Measurements from ENCODE around the gene HSD17B11. TPM values are rescaled to one million over a fixed set of nuclear protein-coding genes. Genes with fewer than 3 reads are reported as not detected.
"Not testable (repeated sequence)": the region's sequence is repeated elsewhere in the genome, so short reads cannot be mapped to it uniquely, and the experiment has no call there.

Gene HSD17B11
- total RNA-seq, 1 experiment from 2014 or later: 159 TPM

DNA sequence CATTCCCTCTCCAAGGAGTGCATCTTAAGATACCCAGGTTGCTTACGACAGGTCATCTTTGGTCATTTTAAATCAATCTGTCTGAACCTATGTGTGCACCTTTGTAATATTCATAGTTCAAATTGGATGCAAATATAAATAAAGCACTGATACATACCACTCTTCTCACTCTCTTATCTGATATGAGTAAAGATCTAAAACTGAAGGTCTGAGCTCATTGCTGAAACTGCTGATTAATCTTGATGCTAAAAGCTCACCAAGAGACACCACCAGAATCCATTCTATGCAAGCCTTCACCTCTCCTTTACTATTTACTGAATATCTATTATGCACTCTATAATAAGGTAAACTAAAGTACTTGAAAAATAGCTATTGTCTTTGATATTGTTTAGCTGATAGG is 84.9 kb downstream of the HSD17B11 start:
- DNase-seq (ENCODE audit: low spot score): no peak

DNA sequence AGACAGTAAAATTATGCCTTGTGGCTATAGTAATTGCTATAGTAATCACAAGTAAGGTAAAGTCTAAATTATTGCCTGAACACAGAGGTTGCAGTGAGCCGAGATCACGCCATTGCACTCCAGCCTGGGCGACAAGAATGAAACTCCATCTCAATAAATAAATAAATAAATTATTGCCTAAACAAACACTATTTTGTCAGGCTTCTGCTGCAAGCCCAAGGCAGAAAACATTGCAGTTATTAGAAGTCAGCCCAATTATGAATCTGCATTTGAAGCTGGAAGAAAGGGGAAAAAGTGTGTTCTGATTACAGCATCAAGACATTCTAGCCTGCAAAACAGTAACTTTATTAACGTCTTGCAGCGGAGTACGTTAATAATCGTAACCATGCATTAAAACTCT is 85.4 kb downstream of the HSD17B11 start:
- no peak for DNase-seq (ENCODE audit: low spot score)

DNA sequence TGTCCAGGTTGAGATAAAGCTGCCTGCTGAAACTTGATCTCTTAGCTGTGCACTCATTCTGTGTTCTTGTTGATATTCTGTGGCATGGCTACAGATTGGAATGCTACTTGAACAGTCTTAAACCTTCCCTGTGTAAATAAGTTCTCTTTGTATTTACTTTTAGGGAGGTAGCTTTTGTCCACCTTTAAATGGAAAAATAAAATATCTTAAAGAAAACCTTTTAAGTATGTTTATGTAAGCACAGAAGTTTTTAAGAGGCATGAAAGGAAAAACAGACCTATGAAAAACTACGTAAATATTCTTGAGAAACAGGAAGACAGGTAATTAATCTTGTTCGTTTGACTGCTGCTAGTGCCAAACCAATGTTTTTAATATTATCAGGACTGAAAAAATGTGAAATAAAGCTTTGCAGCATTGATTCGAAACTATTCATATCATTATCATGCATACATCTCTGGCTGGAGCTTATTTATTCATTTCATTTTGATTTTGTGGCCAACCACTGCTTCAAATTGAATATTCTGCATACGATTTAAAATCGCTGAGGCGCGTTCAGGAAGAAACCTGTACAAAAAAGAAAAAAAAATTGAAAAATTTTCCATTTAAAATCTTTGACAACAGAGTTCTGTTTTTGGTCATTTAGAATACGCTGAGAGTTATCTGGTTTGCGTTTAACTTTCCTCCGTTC is 86.1 kb downstream of the HSD17B11 start:
- DNase-seq (ENCODE audit: low spot score): no peak

DNA sequence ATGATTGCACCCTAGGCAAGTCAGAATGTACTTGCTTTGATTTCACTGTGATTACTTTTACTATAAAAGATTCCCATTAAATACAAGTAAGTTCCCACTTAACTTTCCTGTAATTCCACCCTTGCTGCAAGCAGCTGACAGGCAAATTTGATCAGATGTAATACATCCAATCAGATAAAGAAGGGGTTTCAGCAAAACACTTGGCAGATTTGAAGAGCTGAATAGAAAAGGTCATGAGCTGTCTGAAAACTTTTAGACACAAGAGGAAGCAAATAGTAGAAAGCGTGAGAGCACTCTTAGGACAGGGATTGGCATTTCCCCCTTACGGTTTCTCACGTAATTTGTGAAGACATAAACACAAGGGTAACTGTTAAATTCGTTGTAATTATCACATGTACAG is 91.1 kb downstream of the HSD17B11 start:
- no peak for DNase-seq (ENCODE audit: low spot score)

DNA sequence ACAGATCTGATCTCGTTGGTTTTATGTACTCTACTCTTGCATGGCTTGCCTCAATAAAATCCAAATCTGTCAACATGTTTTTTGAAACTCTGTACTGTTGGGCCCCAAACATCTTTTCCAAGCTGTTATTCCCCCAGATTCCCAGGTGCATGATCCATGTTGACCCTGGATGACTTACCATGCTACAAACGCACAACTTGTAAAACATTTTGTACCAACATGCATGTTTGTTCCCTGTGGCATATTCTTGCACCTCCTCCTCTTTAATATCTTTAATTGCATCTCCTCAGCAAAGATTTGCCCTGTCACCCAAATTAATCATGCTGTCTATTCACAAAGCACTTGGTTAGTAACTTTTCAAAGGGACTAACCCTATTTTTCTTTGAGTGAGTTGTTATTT is 92.6 kb downstream of the HSD17B11 start:
- DNase-seq (ENCODE audit: low spot score): no peak

DNA sequence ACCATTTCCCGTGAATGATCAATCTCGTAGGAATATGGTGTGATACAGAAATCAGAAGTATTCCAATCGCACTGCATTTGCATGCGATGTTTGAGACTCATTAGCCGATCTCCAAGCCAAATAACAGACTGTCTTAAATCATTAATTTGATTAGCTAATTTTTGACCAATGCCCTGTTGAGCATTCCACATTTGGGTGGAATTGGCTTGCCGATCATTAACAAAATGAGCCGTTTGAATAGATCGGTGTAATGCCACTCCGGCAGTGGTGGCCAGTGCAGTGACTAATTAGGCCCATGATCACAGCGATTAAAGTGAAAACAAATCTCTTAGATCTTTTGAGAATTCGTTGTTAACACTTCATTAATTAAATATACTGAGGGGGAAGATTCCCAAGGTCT is 96.1 kb downstream of the HSD17B11 start:
- DNase-seq (ENCODE audit: low spot score): not testable (repeated sequence)

DNA sequence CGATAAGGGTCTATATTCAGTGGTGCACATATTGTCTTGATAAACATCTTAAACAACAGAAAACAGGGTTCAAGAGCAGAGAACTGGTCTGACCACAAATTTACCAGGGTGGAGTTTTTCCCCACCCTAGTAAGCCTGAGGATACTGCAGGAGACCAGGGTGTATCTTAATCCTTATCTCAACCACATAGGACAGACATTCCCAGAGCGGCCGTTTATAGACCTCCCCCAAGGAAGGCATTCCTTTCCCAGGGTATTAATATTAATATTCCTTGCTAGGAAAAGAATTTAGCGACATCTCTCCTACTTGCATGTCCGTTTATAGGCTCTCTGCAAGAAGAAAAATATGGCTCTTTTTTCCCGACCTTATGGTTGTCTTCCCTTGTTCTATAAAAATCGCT is 97.1 kb downstream of the HSD17B11 start:
- DNase-seq (ENCODE audit: low spot score): not testable (repeated sequence)

DNA sequence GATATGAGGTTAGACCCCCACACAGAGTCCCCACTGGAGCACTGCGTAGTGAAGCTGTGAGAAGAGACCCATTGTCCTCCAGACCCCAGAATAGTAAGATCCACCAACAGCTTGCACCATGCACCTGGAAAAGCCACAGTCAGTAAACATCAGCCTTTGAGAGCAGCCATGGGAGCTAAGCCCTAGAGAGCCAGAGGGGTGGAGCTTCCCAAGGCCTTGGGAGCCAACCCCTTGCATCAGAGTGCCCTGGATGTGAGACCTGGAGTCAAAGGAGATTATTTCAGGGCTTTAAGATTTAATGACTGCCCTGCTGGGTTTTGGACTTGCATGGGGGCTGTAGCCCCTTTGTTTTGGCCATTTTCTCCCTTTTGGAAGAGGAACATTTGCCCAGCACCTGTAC is 104.0 kb downstream of the HSD17B11 start:
- DNase-seq (ENCODE audit: low spot score): no peak

Other genes with a start within 250 kb of the HSD17B11 start
- gene KLHL8, start 170.6 kb downstream of the HSD17B11 start, total RNA-seq (2014; rRNA removed; shearing (Covaris generic)): 7.3 and 8.5 TPM in 2 replicates
- gene HSD17B13, start 68.3 kb downstream of the HSD17B11 start, total RNA-seq (2014; rRNA removed; shearing (Covaris generic)): 0.10 TPM in 1 of 2 replicates, not detected in the other
- gene NUDT9, start 31.4 kb upstream of the HSD17B11 start, total RNA-seq (2014; rRNA removed; shearing (Covaris generic)): 13.3 and 16.3 TPM in 2 replicates
- not detected in 2 replicates for gene SPARCL1, start 138.2 kb upstream of the HSD17B11 start, total RNA-seq (2014; rRNA removed; shearing (Covaris generic))
- not detected in 2 replicates for gene DSPP, start 217.3 kb upstream of the HSD17B11 start, total RNA-seq (2014; rRNA removed; shearing (Covaris generic))